H9 (cell line): ENCODE results near the gene ANKRD55. TPM values are rescaled to one million over a fixed set of nuclear protein-coding genes. Genes with fewer than 3 reads are reported as not detected.

Source experiments
- DNase-seq: peaks from one replicate; pipeline ENCODE4 v3.0.0-alpha.2; 2017
- H2AFZ ChIP-seq: one replicate; pipeline ENCODE4 v1.6.1; 2013; ENCODE audit warnings: mild to moderate bottlenecking, low read length, control low read depth, moderate library complexity
- H2AK5ac ChIP-seq: 2 replicates; pipeline ENCODE4 v1.6.1; 2013; ENCODE audit warnings: low read length, control low read depth, mixed read lengths; ENCODE audit not compliant: insufficient read length
- H2BK120ac ChIP-seq: one replicate; pipeline ENCODE4 v1.6.1; 2013; ENCODE audit warnings: low read depth, mild to moderate bottlenecking, low read length, control low read depth, inconsistent platforms; ENCODE audit not compliant: poor library complexity, severe bottlenecking
- H2BK12ac ChIP-seq: 2 replicates; pipeline ENCODE4 v1.6.1; 2013; ENCODE audit warnings: low read length, control low read depth, mixed read lengths, low read depth; ENCODE audit not compliant: insufficient read length
- H2BK15ac ChIP-seq: 2 replicates; pipeline ENCODE4 v1.6.1; 2013; ENCODE audit warnings: low read depth, low read length, control low read depth
- H2BK20ac ChIP-seq: one replicate; pipeline ENCODE4 v1.6.1; 2013; ENCODE audit warnings: low read depth, mild to moderate bottlenecking, low read length, control low read depth, inconsistent platforms; ENCODE audit not compliant: poor library complexity, severe bottlenecking
- H2BK5ac ChIP-seq: 2 replicates; pipeline ENCODE4 v1.6.1; 2013; ENCODE audit warnings: low read length, control low read depth, mixed read lengths; ENCODE audit not compliant: insufficient read length
- H3K14ac ChIP-seq: 2 replicates; pipeline ENCODE4 v1.6.1; 2013; ENCODE audit warnings: low read length, control low read depth; ENCODE audit not compliant: insufficient read depth
- H3K18ac ChIP-seq: 2 replicates; pipeline ENCODE4 v1.6.1; 2013; ENCODE audit warnings: low read depth, mild to moderate bottlenecking, mixed read lengths, low read length, control low read depth; ENCODE audit not compliant: insufficient read length
- H3K23ac ChIP-seq: 2 replicates; pipeline ENCODE4 v1.6.1; 2013; ENCODE audit warnings: low read length, control low read depth, mixed read lengths, low read depth; ENCODE audit not compliant: insufficient read length
- H3K23me2 ChIP-seq: 2 replicates; pipeline ENCODE4 v1.6.1; 2013; ENCODE audit warnings: low read depth, mild to moderate bottlenecking, mixed read lengths, low read length, control low read depth; ENCODE audit not compliant: insufficient read length, poor library complexity, severe bottlenecking
- H3K27ac ChIP-seq: 2 replicates; pipeline ENCODE4 v1.5.1; 2013; ENCODE audit warnings: low read length, control low read depth, mixed read lengths, low read depth; ENCODE audit not compliant: insufficient read length
- H3K27me3 ChIP-seq: 2 replicates; pipeline ENCODE4 v1.6.1; 2013; ENCODE audit warnings: low read length, control low read depth, inconsistent platforms; ENCODE audit not compliant: insufficient read depth
- H3K4ac ChIP-seq: 2 replicates; pipeline ENCODE4 v1.6.1; 2013; ENCODE audit warnings: low read depth, mild to moderate bottlenecking, control low read depth, inconsistent platforms, low read length, moderate library complexity
- H3K4me1 ChIP-seq: 2 replicates; pipeline ENCODE4 v1.6.1; 2013; ENCODE audit warnings: low read length, control low read depth, inconsistent platforms; ENCODE audit not compliant: insufficient read depth
- H3K4me2 ChIP-seq: 2 replicates; pipeline ENCODE4 v1.6.1; 2013; ENCODE audit warnings: low read length, control low read depth, mixed read lengths; ENCODE audit not compliant: insufficient read length, insufficient read depth
- H3K56ac ChIP-seq: 2 replicates; pipeline ENCODE4 v1.6.1; 2013; ENCODE audit warnings: low read depth, mild to moderate bottlenecking, mixed read lengths, low read length, control low read depth; ENCODE audit not compliant: insufficient read length
- H3K79me1 ChIP-seq: 2 replicates; pipeline ENCODE4 v1.6.1; 2013; ENCODE audit warnings: low read depth, mild to moderate bottlenecking, moderate library complexity, low read length, control low read depth, inconsistent platforms; ENCODE audit not compliant: insufficient read depth, poor library complexity, severe bottlenecking
- H3K79me2 ChIP-seq: 2 replicates; pipeline ENCODE4 v1.6.1; 2013; ENCODE audit warnings: low read length, control low read depth, inconsistent platforms; ENCODE audit not compliant: insufficient read depth
- H3K9ac ChIP-seq: 2 replicates; pipeline ENCODE4 v1.6.1; 2013; ENCODE audit warnings: low read length, control low read depth, mixed read lengths; ENCODE audit not compliant: insufficient read length; ENCODE audit errors: extremely low read depth
- H3K9me3 ChIP-seq: one replicate; pipeline ENCODE4 v1.6.1; 2013; ENCODE audit warnings: low read depth, low read length, inconsistent platforms; ENCODE audit not compliant: control insufficient read depth
- H3T11ph ChIP-seq: one replicate; pipeline ENCODE4 v1.6.1; 2013; ENCODE audit warnings: mild to moderate bottlenecking, low read length, control low read depth, inconsistent platforms
- H4K20me1 ChIP-seq: one replicate; pipeline ENCODE4 v1.6.1; 2013; ENCODE audit not compliant: control insufficient read depth, insufficient read length, insufficient read depth
- H4K5ac ChIP-seq: 2 replicates; pipeline ENCODE4 v1.6.1; 2013; ENCODE audit warnings: low read depth, mild to moderate bottlenecking, mixed read lengths, low read length, control low read depth; ENCODE audit not compliant: insufficient read length
- H4K8ac ChIP-seq: replicated peaks from 2 replicates; pipeline ENCODE4 v1.6.1; 2013; ENCODE audit warnings: low read length, control low read depth, mixed read lengths, low read depth; ENCODE audit not compliant: insufficient read length
- H4K91ac ChIP-seq: 2 replicates; pipeline ENCODE4 v1.6.1; 2013; ENCODE audit warnings: low read depth, mild to moderate bottlenecking, moderate library complexity, mixed read lengths, low read length, control low read depth; ENCODE audit not compliant: insufficient read length
- H3K27ac Mint-ChIP-seq, 3 experiments: 2 replicates in 2 of 3; 3 replicates in 1 of 3; pipeline ENCODE4 v1.8.0; 2020 to 2021; ENCODE audit warnings: mixed read lengths in 3 of 3, mild to moderate bottlenecking in 1 of 3, moderate library complexity in 1 of 3
- H3K27me3 Mint-ChIP-seq: 2 replicates; pipeline ENCODE4 v1.8.0; 2021; ENCODE audit warnings: low read depth, mild to moderate bottlenecking, moderate library complexity, mixed read lengths
- H3K36me3 Mint-ChIP-seq, 3 experiments: 2 replicates in 2 of 3; 3 replicates in 1 of 3; pipeline ENCODE4 v1.8.0; 2020 to 2021; ENCODE audit warnings: low read depth in 3 of 3, mixed read lengths in 3 of 3; ENCODE audit not compliant: insufficient read depth in 1 of 3
- H3K4me1 Mint-ChIP-seq, 2 experiments: 2 replicates each; pipeline ENCODE4 v1.8.0; 2020; ENCODE audit warnings: mixed read lengths in 2 of 2
- H3K4me3 Mint-ChIP-seq, 2 experiments: 2 replicates in 1 of 2; 3 replicates in 1 of 2; pipeline ENCODE4 v1.8.0; 2020 to 2021; ENCODE audit warnings: mild to moderate bottlenecking in 2 of 2, mixed read lengths in 2 of 2, moderate library complexity in 1 of 2
- H3K9me3 Mint-ChIP-seq, 2 experiments: 2 replicates in 1 of 2; 3 replicates in 1 of 2; pipeline ENCODE4 v1.8.0; 2020; ENCODE audit warnings: mild to moderate bottlenecking in 2 of 2, mixed read lengths in 2 of 2, moderate library complexity in 1 of 2
- WGBS: extraction: QIAGEN DNeasy Blood & Tissue Kit; methylation state at CpG from one replicate; pipeline ENCODE4 v1.1.7; 2013; ENCODE audit warnings: missing lambda C conversion rate, low lambda C conversion rate, mixed read lengths; ENCODE audit not compliant: insufficient read length; ENCODE audit errors: extremely low coverage; 5-methylcytosine and 5-hydroxymethylcytosine counted together
- total RNA-seq: library from RNA; stranded (reverse); gene quantifications from 2 replicates; pipeline ENCODE4 v1.2.1, GENCODE V29; 2021
- TF ChIP-seq, protein P1 (sequence below): fragments of 200-600 bp; sonication (generic); conservative IDR thresholded peaks from 3 replicates; pipeline ENCODE4 v1.8.0; 2021; ENCODE audit warnings: antibody characterized with exemption, mild to moderate bottlenecking

ANKRD55 gene
- total RNA-seq, 1 experiment from 2014 or later = not detected

DNA sequence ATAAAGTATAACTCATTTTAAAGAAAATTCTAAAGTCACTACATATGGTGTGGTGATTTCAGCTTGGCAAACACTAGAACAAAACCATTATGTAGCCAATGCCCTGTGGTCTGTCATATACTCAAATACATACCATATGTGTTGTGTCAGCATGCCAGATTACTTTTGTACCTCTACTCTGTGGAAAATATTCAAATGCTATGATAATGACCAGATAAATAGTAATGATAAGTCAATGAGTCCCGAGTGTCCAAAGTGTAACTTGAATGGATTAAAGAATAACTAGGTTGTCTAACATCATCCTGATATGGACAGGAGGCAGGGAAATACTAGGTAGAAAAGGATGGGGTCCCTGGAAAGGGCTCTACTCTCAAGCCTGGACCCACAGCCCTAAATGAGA lies 180.4 kb downstream of the ANKRD55 start:
- Histone ChIP-seq H3K23me2 (no peaks in the 10 kb centered on the region), H2BK5ac (no peak overlapping the region), H2BK120ac (no peak overlapping the region), H2BK12ac (no peak overlapping the region), H2AFZ (no peak overlapping the region), H4K5ac (no peak overlapping the region), H3K9me3 (no peaks in the 10 kb centered on the region), H3K18ac (no peak overlapping the region), H3K23ac (no peak overlapping the region), H2AK5ac (no peak overlapping the region), H3K4me1 (no peaks in the 10 kb centered on the region), H3K9ac (no peak overlapping the region), H3K27me3 (no peaks in the 10 kb centered on the region), H3K56ac (no peak overlapping the region), H3T11ph (no peak overlapping the region), H3K4me2 (no peak overlapping the region), H2BK15ac (no peak overlapping the region), H3K27ac (no peak overlapping the region), H3K14ac (no peak overlapping the region), H3K4ac (no peak overlapping the region), H4K20me1 (no peaks in the 10 kb centered on the region), H4K91ac (no peak overlapping the region), H4K8ac (no peak overlapping the region), H2BK20ac (no peak overlapping the region), H3K79me2 (no peaks in the 10 kb centered on the region), H3K79me1 (no peaks in the 10 kb centered on the region)
- Mint-ChIP-seq H3K4me3 (no peak overlapping the region), H3K36me3 (peaks cover 0 to 7% (median 3%) of the 10 kb centered on the region in 3 experiments; a peak in 2 of 7 replicates), H3K9me3 (peaks cover 6 to 8% of the 10 kb centered on the region in 2 experiments; a peak in 3 of 5 replicates), H3K27ac (no peak overlapping the region), H3K27me3 (no peaks in the 10 kb centered on the region; the same call in 1 of the 2 replicates), H3K4me1 (no peaks in the 10 kb centered on the region)
- DNase-seq = no peak
- TF ChIP-seq, protein P1, sequence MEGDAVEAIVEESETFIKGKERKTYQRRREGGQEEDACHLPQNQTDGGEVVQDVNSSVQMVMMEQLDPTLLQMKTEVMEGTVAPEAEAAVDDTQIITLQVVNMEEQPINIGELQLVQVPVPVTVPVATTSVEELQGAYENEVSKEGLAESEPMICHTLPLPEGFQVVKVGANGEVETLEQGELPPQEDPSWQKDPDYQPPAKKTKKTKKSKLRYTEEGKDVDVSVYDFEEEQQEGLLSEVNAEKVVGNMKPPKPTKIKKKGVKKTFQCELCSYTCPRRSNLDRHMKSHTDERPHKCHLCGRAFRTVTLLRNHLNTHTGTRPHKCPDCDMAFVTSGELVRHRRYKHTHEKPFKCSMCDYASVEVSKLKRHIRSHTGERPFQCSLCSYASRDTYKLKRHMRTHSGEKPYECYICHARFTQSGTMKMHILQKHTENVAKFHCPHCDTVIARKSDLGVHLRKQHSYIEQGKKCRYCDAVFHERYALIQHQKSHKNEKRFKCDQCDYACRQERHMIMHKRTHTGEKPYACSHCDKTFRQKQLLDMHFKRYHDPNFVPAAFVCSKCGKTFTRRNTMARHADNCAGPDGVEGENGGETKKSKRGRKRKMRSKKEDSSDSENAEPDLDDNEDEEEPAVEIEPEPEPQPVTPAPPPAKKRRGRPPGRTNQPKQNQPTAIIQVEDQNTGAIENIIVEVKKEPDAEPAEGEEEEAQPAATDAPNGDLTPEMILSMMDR = no peak
- no CpG with 5 or more reads among the region's 1 CpG for WGBS
